Neural cell (in vitro differentiated cells): ENCODE measurements around the gene SLC22A31. TPM values are rescaled to one million over a fixed set of nuclear protein-coding genes. Genes with fewer than 3 reads are reported as not detected.
"Not testable (repeated sequence)": the region's sequence is repeated elsewhere in the genome, so short reads cannot be mapped to it uniquely, and the experiment has no call there.

Source experiments
- H2AFZ ChIP-seq: fragments of 200-600, 300-800 bp; sonication (generic), shearing (Covaris generic); 2 replicates; pipeline ENCODE4 v1.6.0; 2014; ENCODE audit warnings: low read depth, mild to moderate bottlenecking, antibody characterized with exemption, low read length, moderate library complexity
- H3F3A ChIP-seq: fragments of 200-600 bp; shearing (Covaris generic); 2 replicates; pipeline ENCODE4 v1.6.1; 2016; ENCODE audit warnings: mild to moderate bottlenecking, moderate library complexity, mixed read lengths, antibody characterized with exemption, low read length; ENCODE audit not compliant: insufficient read depth, poor library complexity, severe bottlenecking
- H3K27ac ChIP-seq: fragments of 200-600, 300-800 bp; sonication (generic), shearing (Covaris generic); 2 replicates; pipeline ENCODE4 v1.5.1; 2014; ENCODE audit warnings: mild to moderate bottlenecking, low read length, moderate library complexity
- H3K27me3 ChIP-seq: fragments of 300-800, 200-600 bp; sonication (generic), shearing (Covaris generic); 2 replicates; pipeline ENCODE4 v1.6.0; 2014; ENCODE audit warnings: mild to moderate bottlenecking, low read depth, low read length, moderate library complexity; ENCODE audit not compliant: insufficient read depth
- H3K36me3 ChIP-seq: fragments of 300-800, 200-600 bp; sonication (generic), shearing (Covaris generic); 2 replicates; pipeline ENCODE4 v1.5.1; 2014; ENCODE audit warnings: mild to moderate bottlenecking, antibody characterized with exemption, low read length, moderate library complexity; ENCODE audit not compliant: insufficient read depth
- H3K4me2 ChIP-seq: fragments of 300-800, 200-600 bp; sonication (generic), shearing (Covaris generic); 2 replicates; pipeline ENCODE4 v1.6.0; 2014; ENCODE audit warnings: mild to moderate bottlenecking, low read length
- H3K4me3 ChIP-seq: fragments of 300-800, 200-600 bp; sonication (generic), shearing (Covaris generic); 2 replicates; pipeline ENCODE4 v1.5.1; 2014; ENCODE audit warnings: mild to moderate bottlenecking, low read length, moderate library complexity
- H3K79me2 ChIP-seq: fragments of 200-600 bp; shearing (Covaris generic); replicated peaks from 2 replicates; pipeline ENCODE4 v1.6.0; 2014; ENCODE audit warnings: mild to moderate bottlenecking, low read length, moderate library complexity; ENCODE audit not compliant: insufficient read depth
- H3K9ac ChIP-seq: fragments of 300-800, 200-600 bp; sonication (generic), shearing (Covaris generic); 2 replicates; pipeline ENCODE4 v1.6.1; 2016; ENCODE audit warnings: mild to moderate bottlenecking, low read length, mixed read lengths
- H3K9me2 ChIP-seq: fragments of 200-600 bp; shearing (Covaris generic); 2 replicates; pipeline ENCODE4 v1.6.1; 2016; ENCODE audit warnings: mild to moderate bottlenecking, low read length, mixed read lengths; ENCODE audit not compliant: insufficient read depth
- H3K9me3 ChIP-seq: fragments of 200-600, 300-800 bp; sonication (generic), shearing (Covaris generic); 2 replicates; pipeline ENCODE4 v1.6.1; 2016; ENCODE audit warnings: mild to moderate bottlenecking, mixed run types, low read length, moderate library complexity, mixed read lengths
- H4K20me1 ChIP-seq: fragments of 200-600 bp; shearing (Covaris generic); 2 replicates; pipeline ENCODE4 v1.6.1; 2016; ENCODE audit warnings: mild to moderate bottlenecking, mixed run types; ENCODE audit not compliant: insufficient read depth
- CTCF ChIP-seq: fragments of 450-650 bp; IDR thresholded peaks from 2 replicates; pipeline ENCODE4 v1.5.1; 2014; ENCODE audit warnings: antibody characterized with exemption, mild to moderate bottlenecking, moderate library complexity; ENCODE audit not compliant: poor library complexity, severe bottlenecking
- EP300 ChIP-seq: fragments of 450-650 bp; conservative IDR thresholded peaks from 2 replicates; pipeline ENCODE4 v1.6.1; 2014; ENCODE audit warnings: antibody characterized with exemption, mild to moderate bottlenecking, moderate library complexity; ENCODE audit not compliant: poor library complexity, severe bottlenecking
- EZH2 ChIP-seq: fragments of 200-600, 300-800 bp; shearing (Covaris generic), sonication (generic); IDR thresholded peaks from 2 replicates; pipeline ENCODE4 v1.6.1; 2014; ENCODE audit warnings: antibody characterized with exemption, low read length, borderline replicate concordance, mild to moderate bottlenecking; ENCODE audit not compliant: insufficient read depth, poor library complexity, severe bottlenecking
- MXI1 ChIP-seq: fragments of 450-650 bp; conservative IDR thresholded peaks from 2 replicates; pipeline ENCODE4 v1.6.1; 2014; ENCODE audit warnings: antibody characterized with exemption, mild to moderate bottlenecking; ENCODE audit not compliant: poor library complexity, severe bottlenecking
- POLR2AphosphoS5 ChIP-seq: IDR thresholded peaks from 2 replicates; pipeline ENCODE4 v1.6.1; 2012
- RAD21 ChIP-seq: fragments of 450-650 bp; conservative IDR thresholded peaks from 2 replicates; pipeline ENCODE4 v1.6.1; 2014; ENCODE audit warnings: antibody characterized with exemption, mild to moderate bottlenecking, moderate library complexity
- REST ChIP-seq: IDR thresholded peaks from 2 replicates; pipeline ENCODE4 v1.6.1; 2012; ENCODE audit warnings: borderline replicate concordance
- SMC3 ChIP-seq: fragments of 450-650 bp; conservative IDR thresholded peaks from 2 replicates; pipeline ENCODE4 v1.6.1; 2014; ENCODE audit warnings: antibody characterized with exemption, mild to moderate bottlenecking, moderate library complexity; ENCODE audit not compliant: poor library complexity
- TAF1 ChIP-seq: IDR thresholded peaks from 2 replicates; pipeline ENCODE4 v1.6.1; 2012; ENCODE audit warnings: low read depth
- polyA plus RNA-seq: library from polyadenylated mRNA; depleted of rRNA; stranded (reverse); fragments of >200 nt; gene quantifications from 2 replicates; pipeline ENCODE4 v1.2.3, GENCODE V29; 2014

Gene SLC22A31
- polyA plus RNA-seq, 1 donor from 2014 or later: not detected

- no peak overlapping the region for H3K4me2 ChIP-seq
- peak overlapping the region; percentile 63 for H3K4me3 ChIP-seq
- TF ChIP-seq EZH2 (no peak), RAD21 (no peak), SMC3 (no peak)
- no peak overlapping the region for H3K27ac ChIP-seq
- H2AFZ ChIP-seq: no peak overlapping the region
- H3K9me2 ChIP-seq: no peaks in the 10 kb centered on the region
- no peaks in the 10 kb centered on the region for H3K9me3 ChIP-seq
- H3F3A ChIP-seq: peaks cover 3% of the 10 kb centered on the region
- H4K20me1 ChIP-seq: no peaks in the 10 kb centered on the region
- H3K79me2 ChIP-seq: no peaks in the 10 kb centered on the region
- no peaks in the 10 kb centered on the region for H3K27me3 ChIP-seq
- H3K36me3 ChIP-seq: no peaks in the 10 kb centered on the region
- peak overlapping the region; percentile 29 for H3K9ac ChIP-seq
These were observed 46.1 kb upstream of the SLC22A31 start for GRCh38 chr16:89246383-89246902.

- no peaks in the 10 kb centered on the region for H4K20me1 ChIP-seq
- no peaks in the 10 kb centered on the region for H3K9me2 ChIP-seq
- H3K27me3 ChIP-seq: no peaks in the 10 kb centered on the region
- no peaks in the 10 kb centered on the region for H3K36me3 ChIP-seq
- no peak overlapping the region for H3K27ac ChIP-seq
- no peak for TF ChIP-seq TAF1
- no peak for TF ChIP-seq CTCF
- TF ChIP-seq MXI1: no peak
- TF ChIP-seq SMC3: no peak
- no peak for TF ChIP-seq RAD21
- no peak for TF ChIP-seq EZH2
- TF ChIP-seq POLR2AphosphoS5: no peak
- no peak for TF ChIP-seq EP300
- no peak for TF ChIP-seq REST
- no peak overlapping the region for H2AFZ ChIP-seq
- no peak overlapping the region for H3K4me2 ChIP-seq
- no peaks in the 10 kb centered on the region for H3K9me3 ChIP-seq
- peaks cover 6% of the 10 kb centered on the region for H3F3A ChIP-seq
- H3K9ac ChIP-seq: no peak overlapping the region
- no peaks in the 10 kb centered on the region for H3K79me2 ChIP-seq
- no peak overlapping the region for H3K4me3 ChIP-seq
These were observed 44.4 kb upstream of the SLC22A31 start for GRCh38 chr16:89244754-89245153.

GRCh38 chr16:89244264-89244663, 43.9 kb upstream of the SLC22A31 start:
- not testable (repeated sequence) for H3K79me2 ChIP-seq, H3K9ac ChIP-seq, H4K20me1 ChIP-seq, H2AFZ ChIP-seq, H3K27me3 ChIP-seq, H3K4me2 ChIP-seq, H3K9me3 ChIP-seq, H3F3A ChIP-seq, H3K4me3 ChIP-seq, H3K9me2 ChIP-seq, H3K36me3 ChIP-seq, H3K27ac ChIP-seq
